GM23338 (cell line): ENCODE results near the gene TMEM121. TPM values are rescaled to one million over a fixed set of nuclear protein-coding genes. Genes with fewer than 3 reads are reported as not detected.

Experiments
- ATAC-seq: fragments of 200-7000 bp; cut with Tn5 transposase; 3 replicates; pipeline ENCODE4 v1.9.1; 2020
- DNase-seq: peaks from one replicate; pipeline ENCODE4 v3.0.0-alpha.2; 2015; ENCODE audit warnings: low spot score
- H2AFZ ChIP-seq: fragments of 200-600 bp; sonication (generic); 2 replicates; pipeline ENCODE4 v1.8.0; 2016; ENCODE audit warnings: antibody characterized with exemption, mild to moderate bottlenecking, moderate library complexity
- H3F3A ChIP-seq: fragments of 200-600 bp; sonication (generic); replicated peaks from 2 replicates; pipeline ENCODE4 v1.8.0; 2017; ENCODE audit warnings: antibody characterized with exemption, mixed run types, low read depth
- H3K27ac ChIP-seq: fragments of 200-600 bp; sonication (generic); 2 replicates; pipeline ENCODE4 v1.6.1; 2016; ENCODE audit warnings: low read depth
- H3K27me3 ChIP-seq: fragments of 200-600 bp; sonication (generic); 2 replicates; pipeline ENCODE4 v1.8.0; 2016; ENCODE audit warnings: mild to moderate bottlenecking, mixed run types, moderate library complexity; ENCODE audit not compliant: insufficient read depth
- H3K36me3 ChIP-seq: fragments of 200-600 bp; sonication (generic); 2 replicates; pipeline ENCODE4 v1.8.0; 2016; ENCODE audit warnings: mild to moderate bottlenecking; ENCODE audit not compliant: insufficient read depth
- H3K4me1 ChIP-seq: fragments of 200-600 bp; sonication (generic); 2 replicates; pipeline ENCODE4 v1.8.0; 2016; ENCODE audit warnings: mild to moderate bottlenecking, moderate library complexity; ENCODE audit not compliant: insufficient read depth
- H3K4me2 ChIP-seq: fragments of 200-600 bp; sonication (generic); 2 replicates; pipeline ENCODE4 v1.7.1; 2017; ENCODE audit warnings: mixed run types
- H3K4me3 ChIP-seq: fragments of 200-600 bp; sonication (generic); 2 replicates; pipeline ENCODE4 v1.6.1; 2016; ENCODE audit warnings: mixed run types
- H3K79me2 ChIP-seq: fragments of 200-600 bp; sonication (generic); replicated peaks from 2 replicates; pipeline ENCODE4 v1.8.0; 2017; ENCODE audit warnings: mild to moderate bottlenecking; ENCODE audit not compliant: insufficient read depth
- H3K9me2 ChIP-seq: fragments of 200-600 bp; sonication (generic); 2 replicates; pipeline ENCODE4 v1.8.0; 2017; ENCODE audit not compliant: insufficient read depth
- H4K20me1 ChIP-seq: fragments of 200-600 bp; sonication (generic); replicated peaks from 2 replicates; pipeline ENCODE4 v1.8.0; 2017; ENCODE audit warnings: mild to moderate bottlenecking; ENCODE audit not compliant: insufficient read depth
- H3K27ac Mint-ChIP-seq: 2 replicates; pipeline ENCODE4 v1.8.0; 2020; ENCODE audit warnings: inconsistent platforms, mild to moderate bottlenecking, moderate library complexity, mixed read lengths
- H3K27me3 Mint-ChIP-seq: 3 replicates; pipeline ENCODE4 v1.8.0; 2022; ENCODE audit warnings: low read depth, mild to moderate bottlenecking, moderate library complexity, mixed read lengths, inconsistent platforms; ENCODE audit not compliant: insufficient read depth, poor library complexity
- H3K36me3 Mint-ChIP-seq: 3 replicates; pipeline ENCODE4 v1.8.0; 2021; ENCODE audit warnings: low read depth, mild to moderate bottlenecking, inconsistent platforms, moderate library complexity, mixed read lengths
- H3K4me1 Mint-ChIP-seq: 3 replicates; pipeline ENCODE4 v1.8.0; 2020; ENCODE audit warnings: mild to moderate bottlenecking, inconsistent platforms, mixed read lengths
- H3K4me3 Mint-ChIP-seq: 3 replicates; pipeline ENCODE4 v1.8.0; 2021; ENCODE audit warnings: moderate library complexity, mild to moderate bottlenecking, inconsistent platforms, mixed read lengths
- H3K9me3 Mint-ChIP-seq: 3 replicates; pipeline ENCODE4 v1.8.0; 2020; ENCODE audit warnings: moderate library complexity, mild to moderate bottlenecking, inconsistent platforms, mixed read lengths
- EZH2 ChIP-seq: fragments of 200-600 bp; sonication (generic); IDR thresholded peaks from one replicate; pipeline ENCODE4 v1.8.0; 2017; ENCODE audit warnings: antibody characterized with exemption, mild to moderate bottlenecking, low read depth; ENCODE audit not compliant: unreplicated experiment
- REST ChIP-seq: IDR thresholded peaks from one replicate; pipeline ENCODE4 v1.6.1; 2018; ENCODE audit warnings: antibody characterized with exemption; ENCODE audit not compliant: unreplicated experiment
- ZNF331 ChIP-seq: fragments of 250-450 bp; sonication (Bioruptor Pico); IDR thresholded peaks from 2 replicates; pipeline ENCODE4 v1.5.0; 2020; ENCODE audit warnings: low read depth, mild to moderate bottlenecking, moderate library complexity
- ZNF462 ChIP-seq: fragments of 250-450 bp; sonication (Bioruptor Pico); IDR thresholded peaks from 2 replicates; pipeline ENCODE4 v1.5.0; 2020; ENCODE audit warnings: mild to moderate bottlenecking, moderate library complexity
- polyA plus RNA-seq: library from polyadenylated mRNA; unstranded; fragments of >200 nt; fragmentation: Nextera tagmentation; extraction: Ambion mirVana; gene quantifications from 2 replicates; pipeline ENCODE4 v1.2.1, GENCODE V29; 2016
- total RNA-seq: library from RNA; depleted of rRNA; stranded (reverse); fragments of >200 nt; shearing (Covaris generic); gene quantifications from 2 replicates; pipeline ENCODE4 v1.2.3, GENCODE V29; 2014

TMEM121 gene
- total and polyA plus RNA-seq, 2 experiments from 2014 or later, result 0.13 to 1.3 TPM

- Histone ChIP-seq H3K4me3 (no peak overlapping the region), H3F3A (no peaks in the 10 kb centered on the region), H3K4me1 (peaks cover 8% of the 10 kb centered on the region; the same call in 1 of the 2 replicates), H3K27me3 (peaks cover 94% of the 10 kb centered on the region), H3K9me2 (no peaks in the 10 kb centered on the region), H3K27ac (no peak overlapping the region), H3K36me3 (no peaks in the 10 kb centered on the region), H4K20me1 (no peaks in the 10 kb centered on the region), H3K4me2 (no peak overlapping the region), H2AFZ (no peak overlapping the region), H3K79me2 (no peaks in the 10 kb centered on the region)
- no peak for TF ChIP-seq EZH2
- TF ChIP-seq ZNF462 (CRISPR knock-in tag), result no peak
- TF ChIP-seq REST, result no peak
- no peak for TF ChIP-seq ZNF331 (CRISPR knock-in tag)
- H3K36me3 Mint-ChIP-seq, result no peaks in the 10 kb centered on the region
- peaks cover 74% of the 10 kb centered on the region for H3K27me3 Mint-ChIP-seq
- DNase-seq (no peak), ATAC-seq (no peak)
- no peaks in the 10 kb centered on the region for H3K9me3 Mint-ChIP-seq
- H3K27ac Mint-ChIP-seq, result no peak overlapping the region
- H3K4me3 Mint-ChIP-seq, result no peak overlapping the region
- H3K4me1 Mint-ChIP-seq, result peaks cover 15% of the 10 kb centered on the region; the same call in 2 of the 3 replicates
Observed at GRCh38 chr14:105483300-105484068, 42.9 kb upstream of the TMEM121 start.
